Ammon's horn (tissue), 1 donor: ENCODE results near the gene LIMS1.
A peak's percentile ranks its signal among the peaks of the same experiment; 100 is the strongest.

Experiments
- DNase-seq: peaks from one replicate; pipeline ENCODE4 v3.0.0-alpha.2; 2016; ENCODE audit warnings: low spot score

Gene LIMS1

GRCh38 chr2:108615480-108616090 lies 81.3 kb downstream of the LIMS1 start:
- DNase-seq: no peak

DNA sequence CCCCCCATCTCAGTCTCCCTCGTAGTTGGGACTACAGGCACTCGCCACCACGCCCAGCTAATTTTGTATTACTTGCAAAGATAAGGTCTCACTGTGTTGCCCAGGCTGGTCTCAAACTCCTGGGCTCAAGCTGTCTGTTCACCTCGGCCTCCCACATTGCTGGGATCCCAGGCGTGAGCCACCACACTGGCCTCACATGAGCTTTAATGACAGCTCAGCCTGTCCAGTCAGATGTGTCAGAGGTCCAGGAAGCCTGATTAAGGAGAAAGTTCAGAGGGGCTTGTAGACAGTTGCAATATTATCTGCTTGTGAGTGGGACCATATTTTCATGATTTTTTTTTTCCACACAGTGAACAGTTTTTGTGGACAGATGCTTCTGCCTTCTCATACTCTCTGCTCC lies 82.0 kb downstream of the LIMS1 start:
- no peak for DNase-seq

DNA sequence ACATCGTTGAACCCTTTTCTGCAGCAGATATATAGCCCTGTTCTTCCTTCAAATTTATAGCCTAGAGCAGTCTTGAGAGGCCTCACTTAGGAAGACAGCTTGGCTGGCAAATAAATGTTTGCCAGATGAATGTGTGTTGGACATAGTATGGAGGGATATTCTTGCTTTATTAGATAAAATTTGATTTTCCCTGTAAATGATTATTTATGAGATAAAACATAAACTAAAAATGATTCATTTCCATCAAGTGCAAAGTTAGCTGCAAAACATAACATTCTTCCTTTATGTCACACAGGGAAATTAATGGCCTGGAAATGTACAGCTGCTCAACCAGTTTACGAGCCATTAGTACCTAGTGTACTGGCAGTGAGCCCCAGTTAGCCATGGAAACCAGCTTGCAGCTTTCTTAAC lies 82.5 kb downstream of the LIMS1 start:
- DNase-seq: no peak

DNA sequence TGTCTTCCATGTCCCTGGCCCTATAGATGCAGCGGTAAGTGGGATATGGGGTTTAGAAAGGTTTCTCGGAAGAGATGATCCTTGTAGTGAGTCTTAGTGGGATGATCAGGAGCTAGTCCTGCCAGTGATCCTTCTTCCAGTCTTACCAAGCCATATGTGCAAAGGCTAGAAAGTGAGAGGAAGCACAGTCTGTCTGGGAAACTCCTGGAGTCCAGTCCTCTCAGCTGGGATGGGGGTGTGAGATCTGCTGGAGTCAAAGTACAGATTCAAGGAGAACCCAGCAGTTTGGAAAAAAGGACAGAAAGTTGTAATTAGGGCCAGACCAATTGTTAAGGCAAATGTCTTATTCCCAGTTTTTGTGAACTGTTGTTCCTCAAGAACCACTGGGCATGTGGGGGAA lies 83.3 kb downstream of the LIMS1 start:
- DNase-seq: no peak

DNA sequence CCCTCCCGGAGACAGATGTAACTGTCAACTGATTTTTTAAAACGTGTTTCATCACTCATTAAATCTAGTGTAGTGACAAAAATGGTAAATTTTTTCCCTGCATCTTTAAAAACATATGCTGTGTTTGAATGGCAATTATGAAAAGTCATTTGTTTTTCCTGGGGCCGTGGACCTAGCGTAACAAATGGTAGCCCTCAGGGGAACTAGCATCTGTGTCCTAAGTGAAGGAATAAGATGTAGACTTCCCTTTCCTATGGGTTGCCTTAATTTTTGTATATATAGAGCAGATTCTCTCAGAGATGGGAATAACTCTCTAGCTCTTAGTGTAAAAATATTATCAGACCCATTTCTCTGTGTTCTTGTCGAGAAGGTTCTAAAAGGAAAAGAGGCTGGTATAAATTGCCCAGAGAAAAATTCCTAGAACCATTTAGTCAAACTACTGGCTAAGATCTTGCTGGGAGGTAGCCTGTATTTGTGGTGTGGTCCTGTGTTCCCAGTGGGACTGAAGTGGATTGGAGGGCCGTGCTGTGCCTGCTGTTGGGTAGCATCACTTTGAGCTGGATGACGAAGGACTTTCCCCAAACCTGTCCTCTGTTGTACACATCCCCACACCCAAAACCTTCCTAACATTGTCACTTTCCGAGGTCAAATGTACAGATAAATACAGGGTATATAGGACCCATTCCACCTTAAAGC lies 85.8 kb downstream of the LIMS1 start:
- no peak for DNase-seq

DNA sequence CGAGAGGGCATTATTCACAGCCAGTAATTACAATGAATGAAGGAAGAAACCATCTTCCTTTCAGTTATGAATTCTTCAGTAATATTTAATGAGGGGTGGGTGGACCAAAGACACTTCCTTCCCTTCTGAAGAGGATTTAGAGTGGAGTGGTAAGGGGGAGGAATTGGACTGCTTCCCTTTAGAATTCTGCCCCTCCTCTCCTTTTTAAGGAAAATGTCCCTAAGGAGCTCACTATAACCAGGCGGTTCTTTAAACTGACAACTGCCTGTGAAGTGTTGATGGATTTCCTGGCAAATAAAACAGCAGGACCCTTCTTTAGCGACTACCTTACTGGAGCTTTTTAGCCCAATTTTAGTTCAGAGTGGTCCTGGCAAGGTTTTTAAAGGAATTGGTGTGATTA lies 86.4 kb downstream of the LIMS1 start:
- DNase-seq: no peak

DNA sequence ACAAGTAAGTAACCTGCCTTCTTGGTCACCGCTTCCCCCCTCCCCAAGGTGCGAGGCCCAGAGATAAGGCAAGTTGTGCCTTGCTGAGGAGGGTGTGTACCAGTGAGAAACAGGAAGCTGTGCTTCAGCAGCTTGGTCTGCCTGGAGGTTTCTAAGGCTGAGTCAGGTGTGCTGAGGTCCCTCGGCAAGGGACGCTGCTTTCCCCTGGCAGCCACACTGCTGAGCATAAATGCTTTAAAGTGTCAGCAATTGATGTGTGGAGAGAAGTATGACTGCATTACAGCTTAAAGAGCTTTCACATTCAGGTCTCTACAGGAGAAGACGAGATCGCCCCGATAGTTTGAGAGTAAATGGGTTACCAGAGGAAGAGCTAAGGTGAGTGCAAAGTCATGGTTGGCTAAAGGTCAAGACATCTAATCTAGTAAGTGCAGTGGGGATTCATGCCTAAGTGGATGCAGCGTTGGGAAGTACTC lies 86.9 kb downstream of the LIMS1 start:
- peak; percentile 32 for DNase-seq

GRCh38 chr2:108621687-108622681 lies 87.7 kb downstream of the LIMS1 start:
- no peak for DNase-seq

DNA sequence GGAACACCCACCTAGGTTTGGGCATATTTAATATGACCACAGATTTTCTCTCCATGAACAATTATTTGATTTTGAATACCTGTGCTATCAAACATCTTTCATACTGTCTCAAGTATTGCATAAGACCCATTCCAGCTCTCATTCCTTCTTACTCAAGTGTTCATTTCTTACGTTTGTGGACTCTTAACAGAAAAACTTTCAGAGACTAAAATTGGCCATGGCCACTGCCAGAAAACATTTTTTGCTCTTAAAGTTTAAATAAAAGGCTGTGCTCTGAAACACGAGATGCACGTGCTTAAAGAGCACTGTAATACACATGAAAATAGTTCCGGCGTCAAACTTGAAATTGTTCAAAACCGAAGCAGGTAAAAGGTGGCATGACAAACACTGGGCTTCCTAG lies 89.3 kb downstream of the LIMS1 start:
- no peak for DNase-seq

GRCh38 chr2:108625186-108625827 lies 91.0 kb downstream of the LIMS1 start:
- no peak for DNase-seq

DNA sequence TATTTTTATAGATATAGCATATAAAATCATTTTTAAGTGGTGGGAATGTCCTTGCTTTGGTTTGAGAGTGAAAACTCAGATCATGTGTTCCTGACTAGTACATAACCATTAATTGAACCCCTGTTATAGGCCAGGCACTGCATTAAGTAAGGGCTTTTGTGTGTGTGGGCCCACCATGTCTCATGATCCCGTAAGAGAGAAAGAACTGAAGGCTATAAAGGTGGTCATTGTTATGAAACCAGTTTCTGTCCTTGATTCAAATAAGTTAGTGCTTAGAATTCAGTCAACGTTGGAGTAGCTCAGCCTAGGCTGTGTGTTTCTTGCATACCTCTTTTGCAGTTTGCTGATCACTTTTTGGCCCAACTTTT lies 91.5 kb downstream of the LIMS1 start:
- DNase-seq: no peak

- DNase-seq: no peak
Observed at GRCh38 chr2:108626995-108627394, 92.7 kb downstream of the LIMS1 start.

- no peak for DNase-seq
Observed at GRCh38 chr2:108627911-108628567, 93.8 kb downstream of the LIMS1 start.

DNA sequence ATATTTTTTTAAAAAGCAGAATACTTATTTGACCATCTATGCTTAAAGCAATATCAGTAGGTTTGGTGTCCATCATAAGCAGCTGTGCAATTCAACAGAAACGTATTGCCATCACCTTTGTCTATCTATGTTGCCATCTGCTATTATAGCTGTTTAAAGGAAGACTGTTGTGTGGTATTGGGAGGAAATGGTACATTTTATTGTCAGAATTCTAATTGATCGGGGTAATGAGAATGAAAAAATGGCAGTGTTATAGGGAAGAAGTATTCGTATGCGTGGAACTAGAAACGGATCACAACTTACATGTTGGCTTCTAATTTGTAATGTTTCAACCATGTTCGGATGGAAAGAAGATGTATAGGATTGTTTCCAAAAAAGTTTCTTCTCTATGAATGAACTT lies 94.7 kb downstream of the LIMS1 start:
- no peak for DNase-seq

DNA sequence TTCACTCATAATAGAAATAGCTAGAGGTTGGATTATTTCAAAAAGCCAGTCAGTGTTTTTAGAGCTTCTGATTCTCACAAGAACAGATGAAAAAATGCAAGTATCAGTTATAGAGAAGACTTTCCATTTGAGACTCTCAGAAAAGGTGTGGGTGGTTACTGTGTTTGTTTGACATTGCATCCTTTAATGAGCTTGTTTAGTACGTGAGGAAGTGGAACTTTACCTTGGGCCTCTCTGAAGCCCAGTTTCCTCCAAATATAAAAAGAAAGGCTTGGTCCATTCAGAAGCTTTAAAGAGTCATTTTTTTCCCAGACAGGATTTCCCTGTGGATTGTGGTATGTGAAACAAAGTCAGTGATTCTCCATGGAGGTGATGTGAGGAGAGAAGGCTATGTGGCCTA lies 95.1 kb downstream of the LIMS1 start:
- DNase-seq: no peak

GRCh38 chr2:108630567-108631405 lies 96.5 kb downstream of the LIMS1 start:
- DNase-seq: no peak

DNA sequence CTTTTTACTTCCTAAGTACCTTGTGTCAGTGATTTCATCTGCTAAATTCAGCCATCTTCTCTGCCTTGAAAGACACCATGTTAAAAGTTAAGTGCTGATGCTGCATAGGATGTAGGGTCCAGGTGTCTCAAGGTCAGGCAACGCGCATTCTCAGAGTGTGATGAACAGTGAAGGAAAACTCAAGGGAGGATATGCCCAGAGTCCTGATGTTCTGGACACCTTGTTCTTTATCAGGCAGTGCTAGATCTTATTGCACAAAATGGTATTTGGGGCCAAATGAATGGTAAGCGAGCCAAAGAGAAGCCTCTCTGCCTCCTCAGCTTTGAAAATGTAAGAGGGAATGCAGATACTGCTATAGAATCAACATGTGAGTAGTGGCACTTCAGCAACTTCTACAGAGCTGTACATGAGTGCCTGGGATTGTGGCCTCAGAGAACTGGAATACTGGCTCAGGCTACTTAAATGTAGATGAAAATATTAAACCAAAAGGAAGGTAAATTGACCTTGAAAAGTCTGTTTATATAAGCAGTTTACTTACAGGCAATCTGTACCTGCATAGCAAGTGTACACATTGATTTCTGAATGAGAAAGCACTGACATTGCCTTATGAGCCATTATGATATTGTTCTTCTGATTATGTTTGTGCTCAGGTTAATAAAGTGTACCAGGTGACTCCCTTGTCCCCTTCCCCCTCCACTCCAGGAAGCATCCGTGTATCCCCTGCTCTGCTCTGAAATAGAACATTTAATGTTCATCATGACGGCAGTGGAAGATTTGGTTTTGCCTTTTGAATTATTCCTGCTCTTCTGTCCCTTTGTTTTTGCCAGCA lies 98.3 kb downstream of the LIMS1 start:
- DNase-seq: no peak

DNA sequence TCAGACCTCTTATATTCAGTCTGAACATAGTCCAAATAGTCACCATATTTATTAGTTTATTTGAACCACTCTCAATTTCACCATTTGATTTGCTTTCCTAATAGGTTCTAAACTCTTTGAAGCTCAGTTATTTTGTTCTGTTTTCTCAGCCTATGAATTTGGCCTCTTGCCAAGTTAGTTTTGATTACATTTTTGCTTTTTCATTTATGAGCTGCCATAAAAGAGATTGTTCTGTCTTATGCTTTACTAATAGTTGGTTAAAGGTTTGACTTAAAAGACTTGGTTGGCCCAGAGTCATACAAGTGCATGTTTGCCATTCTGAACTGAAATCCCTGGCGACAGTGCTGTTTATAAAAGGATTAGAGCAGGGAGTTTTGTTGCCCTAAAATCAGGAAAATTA lies 99.1 kb downstream of the LIMS1 start:
- DNase-seq: no peak

DNA sequence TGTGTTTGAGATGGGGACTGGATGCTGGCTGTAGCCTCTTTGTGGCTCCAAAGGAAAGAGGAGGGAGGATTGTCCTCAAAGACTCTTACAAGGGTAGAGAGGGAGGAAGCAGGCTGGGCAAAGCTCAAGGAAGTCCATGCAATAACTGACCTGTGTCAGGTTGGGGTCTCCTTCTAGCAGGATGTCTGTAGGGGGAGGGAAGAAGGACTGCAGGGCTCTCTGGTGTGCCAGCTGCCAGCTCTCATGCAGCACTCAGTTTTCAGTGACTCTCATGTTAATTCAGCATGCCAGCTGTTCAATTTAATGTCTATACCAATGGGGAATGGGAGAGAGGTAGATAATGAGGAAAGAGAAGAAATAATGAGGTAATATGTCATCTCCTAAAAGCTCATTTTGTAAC lies 99.7 kb downstream of the LIMS1 start:
- DNase-seq: no peak
